ENCODE results near the gene PSORS1C1. TPM values are rescaled to one million over a fixed set of nuclear protein-coding genes. Genes with fewer than 3 reads are reported as not detected.

Gene PSORS1C1
- total RNA-seq, 6 experiments from 2014 or later = 0.07 to 0.42 TPM; not detected in 4

DNA sequence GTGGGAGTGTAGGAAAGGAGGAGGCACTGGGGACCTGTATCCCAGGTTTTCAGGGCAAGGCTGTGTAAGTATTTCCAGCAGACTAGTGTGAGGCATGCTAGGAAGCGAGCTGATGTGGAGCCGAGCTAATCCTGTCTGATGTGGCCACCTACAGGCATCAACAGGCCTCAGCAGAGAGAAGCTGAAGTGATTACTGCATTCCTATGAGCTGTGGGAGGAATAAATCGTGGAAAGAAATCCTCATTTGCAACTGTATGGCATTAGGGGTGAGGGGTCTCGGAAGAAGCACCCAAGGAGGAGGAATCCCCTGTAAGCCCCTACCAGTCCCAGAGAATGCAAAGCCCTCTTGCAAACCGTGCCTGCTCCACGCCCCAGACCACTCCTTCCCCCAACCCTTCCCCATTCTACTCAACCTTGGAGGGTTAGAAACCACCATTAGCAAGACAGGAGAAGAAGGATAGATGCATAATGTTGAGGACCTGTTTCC is 43.8 kb upstream of the PSORS1C1 start:
- ATAC-seq (peak; percentile 37 to 83 (median 56)), DNase-seq (no peak)
- no peak overlapping the region for H3K4me3 ChIP-seq
- no peak for TF ChIP-seq POLR2A (IDR thresholded peaks at IDR 0.05)
- TF ChIP-seq, protein P1, sequence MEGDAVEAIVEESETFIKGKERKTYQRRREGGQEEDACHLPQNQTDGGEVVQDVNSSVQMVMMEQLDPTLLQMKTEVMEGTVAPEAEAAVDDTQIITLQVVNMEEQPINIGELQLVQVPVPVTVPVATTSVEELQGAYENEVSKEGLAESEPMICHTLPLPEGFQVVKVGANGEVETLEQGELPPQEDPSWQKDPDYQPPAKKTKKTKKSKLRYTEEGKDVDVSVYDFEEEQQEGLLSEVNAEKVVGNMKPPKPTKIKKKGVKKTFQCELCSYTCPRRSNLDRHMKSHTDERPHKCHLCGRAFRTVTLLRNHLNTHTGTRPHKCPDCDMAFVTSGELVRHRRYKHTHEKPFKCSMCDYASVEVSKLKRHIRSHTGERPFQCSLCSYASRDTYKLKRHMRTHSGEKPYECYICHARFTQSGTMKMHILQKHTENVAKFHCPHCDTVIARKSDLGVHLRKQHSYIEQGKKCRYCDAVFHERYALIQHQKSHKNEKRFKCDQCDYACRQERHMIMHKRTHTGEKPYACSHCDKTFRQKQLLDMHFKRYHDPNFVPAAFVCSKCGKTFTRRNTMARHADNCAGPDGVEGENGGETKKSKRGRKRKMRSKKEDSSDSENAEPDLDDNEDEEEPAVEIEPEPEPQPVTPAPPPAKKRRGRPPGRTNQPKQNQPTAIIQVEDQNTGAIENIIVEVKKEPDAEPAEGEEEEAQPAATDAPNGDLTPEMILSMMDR (IDR thresholded peaks at IDR 0.05) = peak in 3 of 4 donors; percentile 7 to 32 (median 31)
- H3K27ac ChIP-seq = no peak overlapping the region
- no peaks in the 10 kb centered on the region for H3K27me3 ChIP-seq
- no peaks in the 10 kb centered on the region for H3K9me3 ChIP-seq
- intact Hi-C loops (cut with DNase I) = no loop called here
- WGBS (ENCODE audit: insufficient coverage, low coverage, low lambda C conversion rate, missing lambda C conversion rate) = 33% methylated on average over 3 of the region's 6 CpGs
- peaks cover 0 to 6% (median 0%) of the 10 kb centered on the region in 4 donors for H3K4me1 ChIP-seq
- no peaks in the 10 kb centered on the region for H3K36me3 ChIP-seq

GRCh38 chr6:31074401-31074800 is 40.2 kb upstream of the PSORS1C1 start:
- H3K9me3 ChIP-seq = no peaks in the 10 kb centered on the region
- no peaks in the 10 kb centered on the region for H3K27me3 ChIP-seq
- no peak for ATAC-seq
- no peak for DNase-seq
- TF ChIP-seq, protein P1 (IDR thresholded peaks at IDR 0.05) = no peak
- TF ChIP-seq POLR2A (IDR thresholded peaks at IDR 0.05) = no peak
- WGBS (ENCODE audit: insufficient coverage, low coverage, low lambda C conversion rate, missing lambda C conversion rate) = 70% methylated on average over 4 of the region's 4 CpGs
- no peak overlapping the region for H3K4me3 ChIP-seq
- no peak overlapping the region for H3K27ac ChIP-seq
- no peaks in the 10 kb centered on the region for H3K36me3 ChIP-seq
- H3K4me1 ChIP-seq = peaks cover 0 to 6% (median 0%) of the 10 kb centered on the region in 4 donors
- intact Hi-C loops (cut with DNase I) = no loop called here

GRCh38 chr6:31075528-31075927 is 39.1 kb upstream of the PSORS1C1 start:
- Histone ChIP-seq H3K36me3 (no peaks in the 10 kb centered on the region), H3K4me3 (no peak overlapping the region), H3K27ac (no peak overlapping the region), H3K4me1 (peaks cover 0 to 6% (median 0%) of the 10 kb centered on the region in 4 donors), H3K9me3 (no peaks in the 10 kb centered on the region), H3K27me3 (no peaks in the 10 kb centered on the region)
- intact Hi-C loops (cut with DNase I) = no loop called here
- TF ChIP-seq, protein P1 (IDR thresholded peaks at IDR 0.05) = no peak
- DNase-seq = no peak
- 100% methylated on average over 1 of the region's 1 CpG for WGBS (ENCODE audit: insufficient coverage, low coverage, low lambda C conversion rate, missing lambda C conversion rate)
- ATAC-seq = no peak

DNA sequence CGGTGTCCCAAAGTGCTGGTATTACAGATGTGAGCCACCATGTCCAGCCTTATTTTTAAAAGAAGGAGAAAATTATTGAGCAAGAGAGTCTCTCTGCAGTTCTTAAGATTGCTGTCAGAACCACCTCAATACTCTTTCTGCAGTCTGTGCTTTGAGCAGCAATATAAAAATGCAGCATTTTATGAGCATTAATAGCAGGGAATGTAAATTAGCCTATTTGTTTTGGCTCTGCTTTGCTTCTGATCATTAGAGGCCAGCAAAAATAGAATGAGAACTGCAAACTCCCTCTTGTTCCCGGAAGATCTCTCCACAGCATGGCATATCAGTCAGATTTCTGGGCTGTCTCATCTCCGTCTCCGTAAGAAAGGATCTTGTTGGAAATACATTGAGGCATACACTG is 38.0 kb upstream of the PSORS1C1 start:
- Histone ChIP-seq H3K27ac (no peak overlapping the region), H3K9me3 (no peaks in the 10 kb centered on the region), H3K4me1 (peaks cover 0 to 6% (median 0%) of the 10 kb centered on the region in 4 donors), H3K4me3 (no peak overlapping the region), H3K27me3 (no peaks in the 10 kb centered on the region), H3K36me3 (no peaks in the 10 kb centered on the region)
- ATAC-seq (no peak), DNase-seq (no peak)
- intact Hi-C loops (cut with DNase I) = no loop called here
- no peak for TF ChIP-seq POLR2A (IDR thresholded peaks at IDR 0.05)
- TF ChIP-seq, protein P1 (IDR thresholded peaks at IDR 0.05) = no peak
- 79% methylated on average over 4 of the region's 4 CpGs for WGBS (ENCODE audit: insufficient coverage, low coverage, low lambda C conversion rate, missing lambda C conversion rate)
